ENCODE results near the gene RAB36.

DNA sequence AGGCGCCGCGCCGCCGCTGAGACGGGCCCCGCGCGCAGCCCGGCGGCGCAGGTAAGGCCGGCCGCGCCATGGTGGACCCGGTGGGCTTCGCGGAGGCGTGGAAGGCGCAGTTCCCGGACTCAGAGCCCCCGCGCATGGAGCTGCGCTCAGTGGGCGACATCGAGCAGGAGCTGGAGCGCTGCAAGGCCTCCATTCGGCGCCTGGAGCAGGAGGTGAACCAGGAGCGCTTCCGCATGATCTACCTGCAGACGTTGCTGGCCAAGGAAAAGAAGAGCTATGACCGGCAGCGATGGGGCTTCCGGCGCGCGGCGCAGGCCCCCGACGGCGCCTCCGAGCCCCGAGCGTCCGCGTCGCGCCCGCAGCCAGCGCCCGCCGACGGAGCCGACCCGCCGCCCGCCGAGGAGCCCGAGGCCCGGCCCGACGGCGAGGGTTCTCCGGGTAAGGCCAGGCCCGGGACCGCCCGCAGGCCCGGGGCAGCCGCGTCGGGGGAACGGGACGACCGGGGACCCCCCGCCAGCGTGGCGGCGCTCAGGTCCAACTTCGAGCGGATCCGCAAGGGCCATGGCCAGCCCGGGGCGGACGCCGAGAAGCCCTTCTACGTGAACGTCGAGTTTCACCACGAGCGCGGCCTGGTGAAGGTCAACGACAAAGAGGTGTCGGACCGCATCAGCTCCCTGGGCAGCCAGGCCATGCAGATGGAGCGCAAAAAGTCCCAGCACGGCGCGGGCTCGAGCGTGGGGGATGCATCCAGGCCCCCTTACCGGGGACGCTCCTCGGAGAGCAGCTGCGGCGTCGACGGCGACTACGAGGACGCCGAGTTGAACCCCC lies 35.8 kb downstream of the RAB36 start:
- TF ChIP-seq CTCF (IDR thresholded peaks at IDR 0.05) = no peak
- peak in 1 of 3 donors; percentile 34 for TF ChIP-seq POLR2A (IDR thresholded peaks at IDR 0.05)
